HCT116 (cell line): ENCODE measurements around the gene PAK6. TPM values are rescaled to one million over a fixed set of nuclear protein-coding genes. Genes with fewer than 3 reads are reported as not detected.
A peak's percentile ranks its signal among the peaks of the same experiment; 100 is the strongest.

Experiments used
- ATAC-seq: fragments of 200-7000 bp; cut with Tn5 transposase; 2 replicates; pipeline ENCODE4 v1.9.1; 2020; ENCODE audit warnings: mild to moderate bottlenecking, moderate library complexity
- BruUV-seq: library from RNA; stranded (reverse); fragments of 400-500 nt; replicated peaks from 2 replicates; lab custom pipeline; 2021; lab: Mats Ljungman, UMichigan
- CTCF ChIA-PET: fragments of 300-600 bp; sonication (Branson Sonifier 250); formaldehyde crosslinking; loops from one replicate; lab custom pipeline; 2021; ENCODE audit warnings: antibody characterized with exemption; lab: Charles Lee
- POLR2A ChIA-PET: fragments of 300-600, 350-600 bp; sonication (Branson Sonifier 250); formaldehyde crosslinking; loops from one replicate; lab custom pipeline; 2021; ENCODE audit warnings: antibody characterized with exemption; lab: Charles Lee
- RAD21 ChIA-PET, 2 experiments: fragments of 300-600 bp; sonication (Branson Sonifier 250); formaldehyde crosslinking; loops; one replicate each; lab custom pipeline; 2023; ENCODE audit warnings: low total read pairs in 2 of 2; ENCODE audit not compliant: uncharacterized antibody in 2 of 2, unreplicated experiment in 2 of 2, low non-redundant PET in 1 of 2; lab: Charles Lee
- DNase-seq: peaks from one replicate; pipeline ENCODE4 v3.0.0-alpha.2; 2010; ENCODE audit warnings: low read depth, low spot score
- H2AFZ ChIP-seq: fragments of 200-600 bp; shearing (Covaris generic), sonication (generic); 2 replicates; pipeline ENCODE4 v1.6.1; 2017; ENCODE audit warnings: low read depth, mixed run types, mixed read lengths, antibody characterized with exemption, low read length; ENCODE audit not compliant: poor library complexity, severe bottlenecking
- H3K27ac ChIP-seq: 2 replicates; pipeline ENCODE4 v1.5.1; 2012; ENCODE audit warnings: low read depth, low read length
- H3K27me3 ChIP-seq: fragments of 200-600 bp; sonication (generic); 2 replicates; pipeline ENCODE4 v1.6.1; 2016; ENCODE audit warnings: mixed run types, low read length, mixed read lengths; ENCODE audit not compliant: insufficient read depth
- H3K36me3 ChIP-seq, 2 experiments: fragments of 200-500 bp in 1 of 2; fragments of 200-600 bp in 1 of 2; sonication (Bioruptor generic) in 1 of 2; sonication (generic) in 1 of 2; 2 replicates each; pipeline versions ENCODE4 v1.5.1 to v1.6.1; 2014 to 2016; ENCODE audit warnings: low read length in 2 of 2, inconsistent platforms in 1 of 2, mixed read lengths in 1 of 2, mixed run types in 1 of 2; ENCODE audit not compliant: insufficient read depth in 2 of 2, control insufficient read depth in 1 of 2
- H3K4me1 ChIP-seq, 2 experiments: fragments of 200-600 bp in 1 of 2; sonication (generic) in 1 of 2; 2 replicates each; pipeline versions ENCODE4 v1.5.1 to v1.6.1; 2012 to 2017; ENCODE audit warnings: low read length in 2 of 2, inconsistent platforms in 1 of 2, mild to moderate bottlenecking in 1 of 2, mixed read lengths in 1 of 2, mixed run types in 1 of 2, moderate library complexity in 1 of 2; ENCODE audit not compliant: insufficient read depth in 2 of 2, control insufficient read depth in 1 of 2
- H3K4me2 ChIP-seq: fragments of 200-600 bp; sonication (generic); 2 replicates; pipeline ENCODE4 v1.6.1; 2017; ENCODE audit warnings: mixed run types, low read length, mixed read lengths
- H3K4me3 ChIP-seq, 2 experiments: fragments of 200-600 bp in 1 of 2; sonication (generic) in 1 of 2; replicated peaks in 1 of 2; 2 replicates each; pipeline ENCODE4 v1.5.1; 2011 to 2016; ENCODE audit warnings: low read length in 2 of 2, control low read depth in 1 of 2, low read depth in 1 of 2, mild to moderate bottlenecking in 1 of 2, mixed read lengths in 1 of 2, mixed run types in 1 of 2
- H3K79me2 ChIP-seq: fragments of 200-600 bp; sonication (generic); 2 replicates; pipeline ENCODE4 v1.6.1; 2017; ENCODE audit warnings: mild to moderate bottlenecking, mixed run types, low read length, moderate library complexity, mixed read lengths; ENCODE audit not compliant: insufficient read depth
- H3K9ac ChIP-seq: fragments of 200-600 bp; sonication (generic); 2 replicates; pipeline ENCODE4 v1.6.1; 2016; ENCODE audit warnings: low read length, mixed read lengths
- H3K9me2 ChIP-seq: fragments of 200-600 bp; sonication (generic), shearing (Covaris generic); 2 replicates; pipeline ENCODE4 v1.6.1; 2017; ENCODE audit warnings: mixed run types, mild to moderate bottlenecking, moderate library complexity; ENCODE audit not compliant: insufficient read depth
- H3K9me3 ChIP-seq, 2 experiments: fragments of 200-500 bp in 1 of 2; fragments of 200-600 bp in 1 of 2; sonication (Bioruptor generic) in 1 of 2; sonication (generic) in 1 of 2; 2 replicates each; pipeline ENCODE4 v1.6.1; 2014 to 2017; ENCODE audit warnings: low read length in 2 of 2, mixed read lengths in 2 of 2, inconsistent platforms in 1 of 2, low read depth in 1 of 2, mild to moderate bottlenecking in 1 of 2, mixed run types in 1 of 2, moderate library complexity in 1 of 2; ENCODE audit not compliant: control insufficient read depth in 1 of 2, insufficient read depth in 1 of 2
- H4K20me1 ChIP-seq: fragments of 200-600 bp; sonication (generic), shearing (Covaris generic); 2 replicates; pipeline ENCODE4 v1.6.1; 2017; ENCODE audit warnings: mixed run types, mild to moderate bottlenecking, moderate library complexity; ENCODE audit not compliant: insufficient read depth
- CBX3 ChIP-seq: IDR thresholded peaks from 2 replicates; pipeline ENCODE4 v1.6.1; 2012; ENCODE audit warnings: low read depth
- ELF1 ChIP-seq: IDR thresholded peaks from 2 replicates; pipeline ENCODE4 v1.6.1; 2012; ENCODE audit warnings: low read depth, borderline replicate concordance
- EZH2 ChIP-seq: fragments of 200-600 bp; sonication (generic); IDR thresholded peaks from 2 replicates; pipeline ENCODE4 v1.6.1; 2017; ENCODE audit warnings: antibody characterized with exemption, mixed run types
- EZH2phosphoT487 ChIP-seq: fragments of 200-600 bp; IDR thresholded peaks from 2 replicates; pipeline ENCODE4 v1.6.1; 2018; ENCODE audit warnings: antibody characterized with exemption, borderline replicate concordance
- FOSL1 ChIP-seq: IDR thresholded peaks from 2 replicates; pipeline ENCODE4 v1.6.1; 2012; ENCODE audit warnings: low read depth
- RAD21 ChIP-seq: IDR thresholded peaks from 2 replicates; pipeline ENCODE4 v1.6.1; 2012; ENCODE audit warnings: low read depth, mild to moderate bottlenecking
- SRF ChIP-seq: IDR thresholded peaks from 2 replicates; pipeline ENCODE4 v1.6.1; 2012; ENCODE audit warnings: low read depth
- YY1 ChIP-seq: IDR thresholded peaks from 2 replicates; pipeline ENCODE4 v1.6.1; 2011; ENCODE audit warnings: low read length, low read depth, moderate library complexity, mild to moderate bottlenecking; ENCODE audit not compliant: insufficient replicate concordance; ENCODE audit errors: extremely low read depth
- intact Hi-C: fragments of 100-400 bp; cut with micrococcal nuclease; formaldehyde crosslinking; loops from 2 replicates; pipeline ENCODE4 v1.10.0; 2022
- total RNA-seq: library from RNA; stranded (reverse); gene quantifications from one replicate; pipeline ENCODE4 v1.2.1, GENCODE V29; 2021; ENCODE audit not compliant: unreplicated experiment
- TF ChIP-seq, protein P1 (sequence below): IDR thresholded peaks from 2 replicates; pipeline ENCODE4 v1.6.1; 2012

Gene PAK6
- total RNA-seq, 1 experiment from 2014 or later: 19.9 TPM

DNA sequence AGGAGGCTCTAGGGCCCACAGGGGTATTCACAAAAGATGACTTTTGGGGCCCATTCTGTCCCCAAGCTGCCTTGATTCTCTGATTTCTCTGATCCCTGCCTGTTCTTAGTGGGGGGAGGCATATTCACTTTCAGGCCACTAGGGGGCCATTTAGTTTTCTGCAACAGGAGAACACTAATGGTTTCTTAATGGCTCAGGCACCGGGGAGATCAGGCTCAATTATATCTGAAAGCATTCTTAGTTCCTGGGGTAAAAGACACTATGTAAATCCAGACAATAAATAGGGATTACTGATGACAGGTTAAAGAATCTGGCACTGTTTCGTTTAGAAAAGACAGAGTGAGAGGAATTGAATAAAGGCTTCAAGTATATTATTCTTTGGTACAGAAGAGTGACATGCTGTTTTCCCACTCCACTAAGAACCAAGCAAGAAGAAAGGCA, 82.1 kb downstream of the PAK6 start (continued):
- TF ChIP-seq CBX3: peak; percentile 49; the same call in 1 of the 2 replicates
- peak; percentile 70 for TF ChIP-seq RAD21
- no peak for TF ChIP-seq EZH2phosphoT487
- no peak for TF ChIP-seq EZH2
- TF ChIP-seq FOSL1: no peak

DNA sequence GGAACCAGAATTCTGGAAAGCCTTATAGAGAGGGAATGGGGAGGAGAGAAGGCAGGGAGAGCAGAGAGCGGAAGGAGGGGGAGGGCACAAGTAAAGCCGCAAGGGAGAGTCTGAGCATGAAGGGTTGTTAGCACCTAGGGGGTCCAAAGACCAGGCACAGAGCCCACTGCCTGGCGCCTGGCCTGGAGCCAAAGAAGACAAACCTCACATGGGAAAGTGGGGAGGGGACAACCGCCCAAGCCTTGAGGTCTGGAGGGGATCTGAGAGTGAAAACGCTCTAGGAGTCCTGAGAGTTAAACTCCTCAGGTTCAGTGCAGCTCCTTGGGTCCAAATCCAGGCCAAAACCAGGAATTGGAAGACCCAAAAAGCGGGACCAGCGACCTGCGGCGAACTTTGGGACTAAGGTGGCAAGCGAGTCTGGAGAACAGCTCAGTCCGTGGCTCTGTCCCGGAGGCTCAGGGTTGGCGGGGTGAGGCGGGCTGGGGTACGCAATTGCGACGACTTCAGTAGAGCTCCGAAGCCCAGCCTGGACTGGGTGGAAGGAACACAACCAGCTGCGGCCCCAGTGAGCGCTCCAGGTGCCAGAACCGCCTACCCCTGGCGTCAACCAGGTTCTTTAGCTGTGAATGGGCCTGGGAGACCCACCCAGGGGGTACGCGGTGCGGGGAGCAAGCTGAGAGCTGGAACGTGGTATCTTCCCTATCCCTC, 83.8 kb downstream of the PAK6 start:
- BruUV-seq: no TSS peak
- intact Hi-C loops: no loop called here

More for the DNA sequence above, 83.8 kb downstream of the PAK6 start:
- Histone ChIP-seq H3K9ac (no peak overlapping the region), H3K79me2 (no peaks in the 10 kb centered on the region), H3K4me3 (peak overlapping the region; percentile 26 to 54), H2AFZ (no peak overlapping the region), H3K4me2 (peak overlapping the region; percentile 72), H3K4me1 (peaks cover 4 to 18% of the 10 kb centered on the region in 2 experiments; a peak in 3 of 4 replicates), H3K27me3 (no peaks in the 10 kb centered on the region), H4K20me1 (no peaks in the 10 kb centered on the region), H3K9me2 (no peaks in the 10 kb centered on the region), H3K9me3 (no peaks in the 10 kb centered on the region), H3K36me3 (no peaks in the 10 kb centered on the region), H3K27ac (peak overlapping the region; percentile 39; the same call in 1 of the 2 replicates)
- CTCF ChIA-PET: interaction anchor here (0.6 to 5.3 kb wide), 9 partner anchors 12 to 107 kb away, joined by 3 to 44 read pairs (median 5); partner anchors contain the start of genes CCDC9B and PLCB2
- no peak for DNase-seq
- TF ChIP-seq CBX3 (no peak), SRF (no peak), YY1 (no peak), ELF1 (no peak), EZH2phosphoT487 (no peak)
- TF ChIP-seq, protein P1, sequence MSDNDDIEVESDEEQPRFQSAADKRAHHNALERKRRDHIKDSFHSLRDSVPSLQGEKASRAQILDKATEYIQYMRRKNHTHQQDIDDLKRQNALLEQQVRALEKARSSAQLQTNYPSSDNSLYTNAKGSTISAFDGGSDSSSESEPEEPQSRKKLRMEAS: no peak
- RAD21 ChIA-PET: interaction anchor here in 1 of 2 experiments (1.0 to 1.4 kb wide), 2 partner anchors 16 to 45 kb away, joined by 3 read pairs; no protein-coding TSS in a partner anchor
- POLR2A ChIA-PET: interaction anchor here (1.5 kb wide), 1 partner anchor 17 kb away, joined by 11 read pairs; the partner anchor contains the start of gene CCDC9B
- no peak for ATAC-seq
